ENCODE data around the gene ACACA. TPM values are rescaled to one million over a fixed set of nuclear protein-coding genes. Genes with fewer than 3 reads are reported as not detected.

The ACACA gene
- polyA plus RNA-seq, 1 experiment, result 26.9 TPM

DNA sequence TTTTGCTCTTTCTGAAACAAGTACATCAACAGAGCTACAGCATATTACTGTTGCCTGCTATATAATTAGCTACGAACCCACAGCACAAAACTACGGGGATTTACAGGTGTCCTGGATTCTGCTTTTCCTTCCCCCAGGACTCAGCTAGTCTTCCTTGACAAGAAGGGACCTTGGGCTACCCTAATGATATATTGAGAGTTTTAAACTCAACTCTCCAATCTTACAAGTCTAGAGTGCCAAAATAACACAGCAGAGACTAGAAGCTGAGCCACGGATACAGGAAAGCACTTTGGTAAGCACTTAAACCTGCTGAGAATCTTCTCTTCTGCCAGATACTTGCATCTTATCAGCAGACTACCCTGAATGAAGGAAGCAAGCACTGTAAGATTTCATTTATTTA lies 192.2 kb downstream of the ACACA start:
- ChIA-PET POLR2A (no interaction called here), CTCF (interaction anchor here (0.5 to 1.5 kb wide), 4 partner anchors 9 to 611 kb away, joined by 3 to 4 read pairs (median 3); no protein-coding TSS in a partner anchor)
- Histone ChIP-seq H3K36me3 (ENCODE audit: control insufficient read depth, insufficient read depth, low read length) (no peaks in the 10 kb centered on the region), H3K27me3 (ENCODE audit: control insufficient read depth, insufficient read depth, low read length) (no peaks in the 10 kb centered on the region), H3K4me3 (ENCODE audit: low read depth, low read length) (no peak overlapping the region)
- TF ChIP-seq, protein P1, sequence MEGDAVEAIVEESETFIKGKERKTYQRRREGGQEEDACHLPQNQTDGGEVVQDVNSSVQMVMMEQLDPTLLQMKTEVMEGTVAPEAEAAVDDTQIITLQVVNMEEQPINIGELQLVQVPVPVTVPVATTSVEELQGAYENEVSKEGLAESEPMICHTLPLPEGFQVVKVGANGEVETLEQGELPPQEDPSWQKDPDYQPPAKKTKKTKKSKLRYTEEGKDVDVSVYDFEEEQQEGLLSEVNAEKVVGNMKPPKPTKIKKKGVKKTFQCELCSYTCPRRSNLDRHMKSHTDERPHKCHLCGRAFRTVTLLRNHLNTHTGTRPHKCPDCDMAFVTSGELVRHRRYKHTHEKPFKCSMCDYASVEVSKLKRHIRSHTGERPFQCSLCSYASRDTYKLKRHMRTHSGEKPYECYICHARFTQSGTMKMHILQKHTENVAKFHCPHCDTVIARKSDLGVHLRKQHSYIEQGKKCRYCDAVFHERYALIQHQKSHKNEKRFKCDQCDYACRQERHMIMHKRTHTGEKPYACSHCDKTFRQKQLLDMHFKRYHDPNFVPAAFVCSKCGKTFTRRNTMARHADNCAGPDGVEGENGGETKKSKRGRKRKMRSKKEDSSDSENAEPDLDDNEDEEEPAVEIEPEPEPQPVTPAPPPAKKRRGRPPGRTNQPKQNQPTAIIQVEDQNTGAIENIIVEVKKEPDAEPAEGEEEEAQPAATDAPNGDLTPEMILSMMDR (IDR thresholded peaks at IDR 0.05; ENCODE audit: insufficient read depth, low read depth, low read length), result no peak
- DNase-seq (ENCODE audit: low read depth), result no peak

DNA sequence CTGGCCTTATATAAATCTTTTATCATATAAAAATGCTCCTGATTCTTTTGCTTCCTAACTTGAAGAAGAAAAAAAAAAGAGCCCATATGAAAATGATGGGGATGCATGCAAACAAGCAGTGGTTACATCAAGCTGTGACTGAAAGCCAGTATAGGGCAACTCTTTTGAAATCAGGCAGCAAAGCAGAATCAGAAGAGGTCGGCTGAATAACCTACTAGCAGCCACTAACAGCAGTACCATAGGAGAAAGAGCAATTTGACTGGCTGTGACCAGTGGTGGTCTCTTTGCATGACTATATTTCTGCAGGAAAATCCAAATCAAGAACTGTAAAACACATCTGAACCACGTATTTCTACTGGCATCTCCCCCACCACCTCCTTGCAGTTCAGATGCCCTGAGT lies 192.7 kb downstream of the ACACA start:
- Histone ChIP-seq H3K36me3 (ENCODE audit: control insufficient read depth, insufficient read depth, low read length) (no peaks in the 10 kb centered on the region), H3K27me3 (ENCODE audit: control insufficient read depth, insufficient read depth, low read length) (no peaks in the 10 kb centered on the region), H3K4me3 (ENCODE audit: low read depth, low read length) (no peak overlapping the region)
- CTCF ChIA-PET, result interaction anchor here (0.6 to 0.7 kb wide), 2 partner anchors 9 to 507 kb away, joined by 3 to 4 read pairs; no protein-coding TSS in a partner anchor
- POLR2A ChIA-PET, result no interaction called here
- no peak for DNase-seq (ENCODE audit: low read depth)
- TF ChIP-seq, protein P1 (IDR thresholded peaks at IDR 0.05; ENCODE audit: insufficient read depth, low read depth, low read length), result no peak

DNA sequence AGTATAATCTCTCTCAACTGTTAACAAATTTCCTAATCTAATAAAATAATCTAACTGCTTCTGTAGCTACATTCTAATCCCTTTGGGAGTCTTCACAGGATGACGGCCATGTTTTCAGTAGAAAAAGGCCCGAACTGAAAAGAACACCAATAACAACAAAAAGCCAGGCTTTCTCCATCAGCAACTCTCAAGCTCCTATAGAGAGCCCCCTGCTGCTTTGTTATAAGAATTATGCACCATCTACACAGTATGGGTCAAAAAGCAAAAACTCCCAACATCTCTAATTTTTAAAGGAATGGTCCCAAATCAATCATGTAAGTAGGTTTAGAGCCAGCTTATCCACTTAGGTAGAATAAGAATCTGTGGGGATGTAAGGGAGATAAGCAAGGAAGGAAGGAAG lies 194.5 kb downstream of the ACACA start:
- Histone ChIP-seq H3K4me3 (ENCODE audit: low read depth, low read length) (no peak overlapping the region), H3K36me3 (ENCODE audit: control insufficient read depth, insufficient read depth, low read length) (no peaks in the 10 kb centered on the region), H3K27me3 (ENCODE audit: control insufficient read depth, insufficient read depth, low read length) (no peaks in the 10 kb centered on the region)
- CTCF ChIA-PET, result interaction anchor here (0.6 to 1.6 kb wide), 4 partner anchors 15 to 609 kb away, joined by 3 to 6 read pairs (median 3); no protein-coding TSS in a partner anchor
- POLR2A ChIA-PET, result no interaction called here
- no peak for DNase-seq (ENCODE audit: low read depth)
- TF ChIP-seq, protein P1 (IDR thresholded peaks at IDR 0.05; ENCODE audit: insufficient read depth, low read depth, low read length), result peak; percentile 39

DNA sequence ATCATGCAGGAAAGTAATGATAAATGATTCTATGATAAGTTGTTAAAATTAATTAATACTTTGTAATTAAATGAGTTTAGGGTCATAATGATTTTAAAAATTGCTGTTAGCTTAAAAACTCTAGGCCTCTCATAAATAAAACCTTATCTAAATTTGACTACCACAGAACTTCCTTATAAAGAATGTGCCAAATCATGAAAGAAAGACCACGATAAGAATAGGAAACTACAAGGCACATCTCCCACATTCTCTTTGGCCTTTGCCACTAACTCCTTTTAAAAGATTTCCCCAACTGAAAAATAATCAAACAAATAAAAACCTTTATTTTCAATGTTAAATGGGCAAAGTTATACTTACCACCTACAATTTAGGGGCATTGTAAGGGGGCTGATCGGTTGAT lies 195.5 kb downstream of the ACACA start:
- ChIA-PET CTCF (interaction anchor here (0.5 to 1.0 kb wide), 4 partner anchors 13 to 162 kb away, joined by 3 to 4 read pairs (median 3); no protein-coding TSS in a partner anchor), POLR2A (no interaction called here)
- TF ChIP-seq, protein P1 (IDR thresholded peaks at IDR 0.05; ENCODE audit: insufficient read depth, low read depth, low read length), result no peak
- H3K4me3 ChIP-seq (ENCODE audit: low read depth, low read length), result no peak overlapping the region
- no peaks in the 10 kb centered on the region for H3K36me3 ChIP-seq (ENCODE audit: control insufficient read depth, insufficient read depth, low read length)
- no peak for DNase-seq (ENCODE audit: low read depth)
- H3K27me3 ChIP-seq (ENCODE audit: control insufficient read depth, insufficient read depth, low read length), result no peaks in the 10 kb centered on the region

DNA sequence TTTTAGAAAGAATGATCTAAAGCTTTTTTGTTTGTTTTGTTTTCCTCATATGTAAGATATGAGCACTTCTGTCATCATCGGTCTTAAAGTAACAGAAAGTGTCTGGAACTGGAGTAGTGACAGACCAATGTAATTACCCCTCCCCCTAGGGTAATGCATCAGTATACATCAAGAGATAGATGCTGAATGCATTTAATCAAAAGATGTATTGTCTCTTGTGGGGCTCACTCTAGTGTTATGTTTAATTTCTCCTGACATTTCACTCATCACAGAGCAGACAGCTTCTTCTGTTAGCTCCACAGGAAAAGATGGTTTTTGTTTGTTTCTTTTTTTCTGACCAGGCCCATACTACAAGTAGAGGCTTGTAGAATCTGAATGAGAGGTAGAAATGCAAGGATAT lies 199.5 kb downstream of the ACACA start:
- TF ChIP-seq, protein P1 (IDR thresholded peaks at IDR 0.05; ENCODE audit: insufficient read depth, low read depth, low read length), result no peak
- ChIA-PET POLR2A (no interaction called here), CTCF (interaction anchor here (1.1 to 1.6 kb wide), 3 partner anchors 12 to 578 kb away, joined by 3 to 4 read pairs (median 4); no protein-coding TSS in a partner anchor)
- DNase-seq (ENCODE audit: low read depth), result no peak
- H3K36me3 ChIP-seq (ENCODE audit: control insufficient read depth, insufficient read depth, low read length), result no peaks in the 10 kb centered on the region
- no peaks in the 10 kb centered on the region for H3K27me3 ChIP-seq (ENCODE audit: control insufficient read depth, insufficient read depth, low read length)
- no peak overlapping the region for H3K4me3 ChIP-seq (ENCODE audit: low read depth, low read length)

Data from BJ (cell line).